Measurements from ENCODE around the gene NRP2.

NRP2 gene

GRCh38 chr2:205780645-205781044 lies 98.3 kb downstream of the NRP2 start:
- no peak for DNase-seq

GRCh38 chr2:205781244-205781931 lies 99.1 kb downstream of the NRP2 start:
- DNase-seq: no peak

- DNase-seq: no peak
These were observed 100.6 kb downstream of the NRP2 start for GRCh38 chr2:205782941-205783340.

GRCh38 chr2:205783872-205784499 lies 101.7 kb downstream of the NRP2 start:
- DNase-seq: no peak

GRCh38 chr2:205785507-205786260 lies 103.4 kb downstream of the NRP2 start:
- DNase-seq: no peak

- DNase-seq: no peak
These were observed 104.7 kb downstream of the NRP2 start for GRCh38 chr2:205786976-205787375.

- DNase-seq: no peak
These were observed 105.5 kb downstream of the NRP2 start for GRCh38 chr2:205787761-205788160.

GRCh38 chr2:205789906-205790305 lies 107.6 kb downstream of the NRP2 start:
- DNase-seq: no peak

GRCh38 chr2:205792908-205793307 lies 110.6 kb downstream of the NRP2 start:
- no peak for DNase-seq

GRCh38 chr2:205796805-205797313 lies 114.6 kb downstream of the NRP2 start:
- no peak for DNase-seq

GRCh38 chr2:205797866-205798265 lies 115.6 kb downstream of the NRP2 start:
- DNase-seq: no peak

GRCh38 chr2:205800224-205800623 lies 117.9 kb downstream of the NRP2 start:
- DNase-seq: no peak

GRCh38 chr2:205800773-205801172 lies 118.5 kb downstream of the NRP2 start:
- DNase-seq: no peak

- DNase-seq: no peak
These were observed 119.8 kb downstream of the NRP2 start for GRCh38 chr2:205802065-205802464.

- DNase-seq: no peak
These were observed 120.6 kb downstream of the NRP2 start for GRCh38 chr2:205802941-205803340.

GRCh38 chr2:205803500-205803899 lies 121.2 kb downstream of the NRP2 start:
- no peak for DNase-seq

- no peak for DNase-seq
These were observed 122.8 kb downstream of the NRP2 start for GRCh38 chr2:205805136-205805535.

- no peak for DNase-seq
These were observed 124.0 kb downstream of the NRP2 start for GRCh38 chr2:205806143-205806905.

GRCh38 chr2:205807229-205807628 lies 124.9 kb downstream of the NRP2 start:
- no peak for DNase-seq

- no peak for DNase-seq
These were observed 125.5 kb downstream of the NRP2 start for GRCh38 chr2:205807758-205808157.

- no peak for DNase-seq
These were observed 126.3 kb downstream of the NRP2 start for GRCh38 chr2:205808486-205809121.

- DNase-seq: no peak
These were observed 129.1 kb downstream of the NRP2 start for GRCh38 chr2:205811387-205811786.

GRCh38 chr2:205814039-205814364 lies 131.7 kb downstream of the NRP2 start:
- DNase-seq: no peak
